HG03025 (cell line): ENCODE measurements around the gene CCDC85A.

Experiments used
- ATAC-seq: cut with Tn5 transposase; IDR thresholded peaks from one replicate; pipeline ENCODE4 v1.9.1; 2021; ENCODE audit warnings: mild to moderate bottlenecking, moderate library complexity; ENCODE audit not compliant: unreplicated experiment, low FRiP score

The CCDC85A gene

GRCh38 chr2:56192664-56193305, 9.0 kb downstream of the CCDC85A start:
- ATAC-seq: no peak

- no peak for ATAC-seq
Observed at GRCh38 chr2:56195563-56195962, 11.8 kb downstream of the CCDC85A start.

- no peak for ATAC-seq
Observed at GRCh38 chr2:56197816-56198215, 14.0 kb downstream of the CCDC85A start.

DNA sequence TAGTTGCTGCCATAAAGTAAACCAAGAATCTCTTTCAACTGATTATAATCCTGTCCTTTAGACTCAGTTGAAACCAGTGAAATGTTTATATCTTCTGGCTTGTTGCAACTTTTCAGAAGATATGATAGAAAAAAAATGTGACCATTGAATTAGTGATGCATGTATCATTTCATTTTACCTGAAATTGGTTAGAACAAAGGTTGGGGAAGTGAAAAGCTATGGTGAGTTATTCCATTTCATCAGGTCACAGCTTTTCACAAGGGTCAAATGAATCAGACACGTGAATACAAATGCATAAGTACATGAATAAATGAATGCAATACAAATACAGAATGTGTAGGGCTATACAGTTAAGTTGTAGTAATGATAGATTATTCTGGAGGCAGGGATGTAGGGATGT, 15.1 kb downstream of the CCDC85A start:
- ATAC-seq: no peak

- ATAC-seq: no peak
Observed at GRCh38 chr2:56199492-56199891, 15.7 kb downstream of the CCDC85A start.

GRCh38 chr2:56202381-56203121, 18.8 kb downstream of the CCDC85A start:
- ATAC-seq: no peak

DNA sequence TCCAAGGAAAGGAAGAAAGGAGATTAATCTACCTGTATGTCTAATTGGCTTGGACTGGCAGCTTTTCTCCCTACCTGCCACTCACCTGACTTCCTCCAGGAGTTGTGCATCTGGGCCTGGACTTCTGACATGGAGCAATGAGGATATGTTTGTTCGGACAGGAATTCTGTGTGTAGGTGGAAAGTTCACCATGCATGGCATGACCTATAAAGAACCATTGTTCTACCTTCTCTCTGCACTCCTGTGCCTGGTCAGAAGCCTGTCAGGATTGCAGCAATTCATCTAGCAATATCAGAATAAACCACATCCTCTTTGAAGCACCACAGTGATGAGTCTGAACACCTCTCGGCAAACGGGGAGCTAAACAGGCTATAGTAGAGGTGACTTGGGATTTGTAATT, 20.8 kb downstream of the CCDC85A start:
- no peak for ATAC-seq

DNA sequence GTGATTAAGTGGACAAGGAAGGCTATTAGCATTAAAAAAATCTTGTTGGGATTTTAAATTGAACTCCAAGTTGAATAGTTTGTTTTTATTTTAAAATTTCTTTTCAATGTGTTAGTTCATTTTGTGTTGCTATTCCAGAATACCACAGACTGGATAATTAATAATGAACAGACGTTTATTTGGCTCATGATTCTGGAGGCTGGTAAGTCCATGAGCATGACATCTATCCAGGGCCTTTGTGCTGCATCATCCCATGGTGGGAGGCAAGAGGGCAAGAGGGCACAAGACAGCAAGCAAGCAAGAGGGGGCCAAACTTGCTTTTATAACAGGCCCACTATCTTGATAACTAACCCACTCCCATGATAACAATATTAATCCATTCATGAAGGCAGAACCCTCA, 22.5 kb downstream of the CCDC85A start:
- no peak for ATAC-seq

GRCh38 chr2:56207760-56208159, 24.0 kb downstream of the CCDC85A start:
- ATAC-seq: no peak

DNA sequence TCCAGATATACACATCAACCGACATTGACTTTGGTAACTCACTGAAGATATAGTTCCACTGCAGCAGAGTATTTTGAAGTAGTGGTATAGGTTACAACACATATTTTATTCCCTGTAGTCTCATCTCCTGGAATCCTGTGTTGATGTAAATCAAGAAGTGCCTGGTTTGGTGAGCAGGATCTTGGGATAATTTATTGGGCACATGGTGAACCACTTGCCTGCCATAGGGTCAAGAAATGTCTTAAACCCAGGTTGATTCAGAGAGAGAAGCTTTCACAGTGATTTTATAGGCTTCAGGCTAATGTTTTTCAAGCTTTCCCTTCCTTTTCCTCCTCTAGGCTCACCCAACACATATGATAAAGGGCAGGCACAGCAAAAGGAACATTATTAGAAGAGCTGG, 24.6 kb downstream of the CCDC85A start:
- ATAC-seq: no peak

GRCh38 chr2:56209701-56210100, 25.9 kb downstream of the CCDC85A start:
- no peak for ATAC-seq

GRCh38 chr2:56210291-56210690, 26.5 kb downstream of the CCDC85A start:
- ATAC-seq: no peak

- no peak for ATAC-seq
Observed at GRCh38 chr2:56211048-56211447, 27.3 kb downstream of the CCDC85A start.

- no peak for ATAC-seq
Observed at GRCh38 chr2:56215911-56216310, 32.1 kb downstream of the CCDC85A start.

- ATAC-seq: no peak
Observed at GRCh38 chr2:56217106-56217505, 33.3 kb downstream of the CCDC85A start.

- ATAC-seq: no peak
Observed at GRCh38 chr2:56222481-56222880, 38.7 kb downstream of the CCDC85A start.

- no peak for ATAC-seq
Observed at GRCh38 chr2:56224316-56224715, 40.5 kb downstream of the CCDC85A start.

DNA sequence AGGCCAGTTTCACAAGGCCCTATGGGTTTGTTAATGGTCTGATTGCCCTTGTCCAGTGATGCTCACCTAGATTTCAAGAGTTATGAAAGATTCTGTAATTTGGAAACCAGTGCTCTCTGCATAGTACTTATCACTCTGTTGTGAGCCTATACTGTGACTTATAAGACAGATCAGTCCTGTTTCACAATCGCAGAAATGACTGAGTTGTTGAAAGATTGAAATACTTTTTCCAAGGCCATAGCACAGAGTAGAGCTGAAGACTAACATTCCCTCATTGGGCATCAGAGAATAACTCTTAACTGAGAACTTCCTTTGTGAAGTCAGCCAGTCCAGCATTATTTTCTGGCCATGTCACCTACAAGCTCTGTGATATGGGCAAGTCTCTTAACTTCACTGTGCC, 44.0 kb downstream of the CCDC85A start:
- no peak for ATAC-seq

GRCh38 chr2:56229397-56230060, 45.7 kb downstream of the CCDC85A start:
- no peak for ATAC-seq

- ATAC-seq: no peak
Observed at GRCh38 chr2:56230156-56230555, 46.4 kb downstream of the CCDC85A start.

GRCh38 chr2:56231361-56231760, 47.6 kb downstream of the CCDC85A start:
- no peak for ATAC-seq

DNA sequence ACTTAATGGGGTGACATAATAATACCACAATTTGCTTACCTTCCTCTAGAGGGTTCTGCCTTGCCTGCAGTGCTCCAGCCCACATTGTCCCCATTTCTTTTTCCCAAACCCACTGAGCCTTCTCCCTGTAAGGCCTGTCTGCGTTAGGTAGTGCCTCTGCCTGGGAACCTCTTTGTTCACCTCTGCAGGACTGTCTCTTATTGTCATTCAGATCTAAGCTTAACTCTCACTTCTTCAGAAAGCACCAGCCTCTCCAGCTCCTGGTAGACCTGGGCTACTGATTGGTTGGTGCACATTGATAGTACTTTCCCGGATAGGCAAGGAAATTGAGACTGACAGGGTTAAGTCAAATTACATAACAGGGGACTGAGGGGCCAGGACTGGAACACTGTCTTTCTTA, 49.1 kb downstream of the CCDC85A start:
- ATAC-seq: no peak
